Activated B cell treated with CpG ODN at 0.5 μM for 24 hours (primary cell): ENCODE results near the gene LYG1. TPM values are rescaled to one million over a fixed set of nuclear protein-coding genes. Genes with fewer than 3 reads are reported as not detected.
"Not testable (repeated sequence)": the region's sequence is repeated elsewhere in the genome, so short reads cannot be mapped to it uniquely, and the experiment has no call there.

Source experiments
- ATAC-seq: fragments of 200-7000 bp; cut with Tn5 transposase; one replicate; pipeline ENCODE4 v1.10.0; 2021; ENCODE audit warnings: low read depth, mild to moderate bottlenecking, moderate library complexity
- CTCF ChIA-PET: fragments of 350-600 bp; sonication (Branson Sonifier 250); formaldehyde crosslinking; loops from one replicate; lab custom pipeline; 2021; ENCODE audit warnings: antibody characterized with exemption; lab: Charles Lee
- POLR2A ChIA-PET: fragments of 350-600 bp; sonication (Branson Sonifier 250); formaldehyde crosslinking; loops from one replicate; lab custom pipeline; 2021; ENCODE audit warnings: antibody characterized with exemption; lab: Charles Lee
- DNase-seq: peaks from one replicate; pipeline ENCODE4 v3.0.0; 2022
- H3K27ac Mint-ChIP-seq: one replicate; pipeline ENCODE4 v1.8.0; 2020; ENCODE audit warnings: mixed read lengths
- H3K27me3 Mint-ChIP-seq: one replicate; pipeline ENCODE4 v1.8.0; 2021; ENCODE audit warnings: mixed read lengths
- H3K36me3 Mint-ChIP-seq: one replicate; pipeline ENCODE4 v1.8.0; 2021; ENCODE audit warnings: low read depth, mixed read lengths
- H3K4me1 Mint-ChIP-seq: one replicate; pipeline ENCODE4 v1.8.0; 2021; ENCODE audit warnings: mixed read lengths
- H3K4me3 Mint-ChIP-seq: one replicate; pipeline ENCODE4 v1.8.0; 2020; ENCODE audit warnings: mild to moderate bottlenecking, mixed read lengths
- H3K9me3 Mint-ChIP-seq: one replicate; pipeline ENCODE4 v1.8.0; 2020; ENCODE audit warnings: mixed read lengths
- intact Hi-C: fragments of 100-400 bp; cut with micrococcal nuclease; formaldehyde crosslinking; loops from one replicate; pipeline ENCODE4 v1.15.1; 2024
- total RNA-seq: library from RNA; stranded (reverse); gene quantifications from 2 replicates; pipeline ENCODE4 v1.2.3, GENCODE V29; 2022
- TF ChIP-seq, protein P1 (sequence below): fragments of 200-600 bp; IDR thresholded peaks from one replicate; pipeline ENCODE4 v1.8.0; 2022; ENCODE audit warnings: antibody characterized with exemption, mild to moderate bottlenecking

Gene LYG1
- total RNA-seq, 1 donor from 2014 or later: 1.9 TPM

GRCh38 chr2:99335911-99336803 is 35.2 kb upstream of the LYG1 start, which contains the start of gene TXNDC9:
Gene TXNDC9, minus strand, starts transcription at chr2:99336333. Its CDS starts 3,123 bp downstream, at chr2:99333210.
- Mint-ChIP-seq H3K36me3 (peaks cover 20% of the 10 kb centered on the region), H3K4me1 (peaks cover 24% of the 10 kb centered on the region)

DNA sequence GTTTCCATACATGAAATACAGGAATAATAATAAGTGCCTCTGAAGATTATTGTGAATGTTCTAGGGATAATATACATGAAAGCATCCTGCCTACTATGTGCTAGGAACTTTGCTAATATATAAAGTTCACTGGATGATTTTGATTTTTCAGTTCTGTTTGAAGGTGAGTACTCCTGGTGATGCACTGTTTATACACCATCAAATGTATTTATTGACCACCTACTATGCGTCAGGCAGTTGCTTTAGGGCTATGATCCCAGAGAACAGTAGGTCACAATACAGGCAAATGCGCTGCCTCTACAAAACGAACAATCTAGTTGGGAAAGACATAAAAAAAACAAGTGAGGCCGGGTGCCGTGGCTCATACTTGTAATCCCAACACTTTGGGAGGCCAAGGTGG is 24.4 kb upstream of the LYG1 start:
- no peaks in the 10 kb centered on the region for H3K4me1 Mint-ChIP-seq
- POLR2A ChIA-PET: no interaction called here
- H3K36me3 Mint-ChIP-seq: peaks cover 75% of the 10 kb centered on the region
- H3K27ac Mint-ChIP-seq: no peak overlapping the region
- no peaks in the 10 kb centered on the region for H3K27me3 Mint-ChIP-seq
- no peaks in the 10 kb centered on the region for H3K9me3 Mint-ChIP-seq
- H3K4me3 Mint-ChIP-seq: no peak overlapping the region
- TF ChIP-seq, protein P1, sequence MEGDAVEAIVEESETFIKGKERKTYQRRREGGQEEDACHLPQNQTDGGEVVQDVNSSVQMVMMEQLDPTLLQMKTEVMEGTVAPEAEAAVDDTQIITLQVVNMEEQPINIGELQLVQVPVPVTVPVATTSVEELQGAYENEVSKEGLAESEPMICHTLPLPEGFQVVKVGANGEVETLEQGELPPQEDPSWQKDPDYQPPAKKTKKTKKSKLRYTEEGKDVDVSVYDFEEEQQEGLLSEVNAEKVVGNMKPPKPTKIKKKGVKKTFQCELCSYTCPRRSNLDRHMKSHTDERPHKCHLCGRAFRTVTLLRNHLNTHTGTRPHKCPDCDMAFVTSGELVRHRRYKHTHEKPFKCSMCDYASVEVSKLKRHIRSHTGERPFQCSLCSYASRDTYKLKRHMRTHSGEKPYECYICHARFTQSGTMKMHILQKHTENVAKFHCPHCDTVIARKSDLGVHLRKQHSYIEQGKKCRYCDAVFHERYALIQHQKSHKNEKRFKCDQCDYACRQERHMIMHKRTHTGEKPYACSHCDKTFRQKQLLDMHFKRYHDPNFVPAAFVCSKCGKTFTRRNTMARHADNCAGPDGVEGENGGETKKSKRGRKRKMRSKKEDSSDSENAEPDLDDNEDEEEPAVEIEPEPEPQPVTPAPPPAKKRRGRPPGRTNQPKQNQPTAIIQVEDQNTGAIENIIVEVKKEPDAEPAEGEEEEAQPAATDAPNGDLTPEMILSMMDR: no peak
- ATAC-seq: no peak
- intact Hi-C loops: no loop called here
- no peak for DNase-seq
- CTCF ChIA-PET: no interaction called here

More at GRCh38 chr2:99335911-99336803, 35.2 kb upstream of the LYG1 start, which contains the start of gene TXNDC9:
- ATAC-seq (peak; percentile 71), DNase-seq (peak; percentile 96)
- H3K9me3 Mint-ChIP-seq: no peaks in the 10 kb centered on the region
- TF ChIP-seq, protein P1: no peak
- POLR2A ChIA-PET: interaction anchor here (0.6 to 3.6 kb wide), 14 partner anchors 149 to 1690 kb away, joined by 3 to 37 read pairs (median 4); partner anchors contain the start of genes C2orf15, COX5B, LIPT1 and MITD1
- intact Hi-C loops: loop anchor here (1.0 to 5.0 kb wide), 10 partner anchors 155 to 1917 kb away; partner anchors contain the start of genes AFF3, C2orf15, CNOT11 and COA5
- no peak within 1 kb of the TSS for H3K4me3 Mint-ChIP-seq
- H3K27me3 Mint-ChIP-seq: no peaks in the 10 kb centered on the region
- CTCF ChIA-PET: interaction anchor here (0.9 to 2.9 kb wide), 3 partner anchors 154 to 195 kb away, joined by 3 to 18 read pairs (median 3); partner anchors contain the start of gene REV1
- no peak within 1 kb of the TSS for H3K27ac Mint-ChIP-seq

GRCh38 chr2:99317873-99318200 is 16.8 kb upstream of the LYG1 start:
- H3K27ac Mint-ChIP-seq, H3K9me3 Mint-ChIP-seq, H3K4me3 Mint-ChIP-seq, H3K27me3 Mint-ChIP-seq, POLR2A ChIA-PET, DNase-seq, H3K4me1 Mint-ChIP-seq, intact Hi-C loops, ATAC-seq: not testable (repeated sequence)
- H3K36me3 Mint-ChIP-seq: peaks cover 58% of the 10 kb centered on the region
- CTCF ChIA-PET: interaction anchor here (0.6 to 1.1 kb wide), 2 partner anchors 21 to 231 kb away, joined by 3 read pairs; no protein-coding TSS in a partner anchor

- H3K27ac Mint-ChIP-seq: no peak overlapping the region
- H3K4me1 Mint-ChIP-seq: no peaks in the 10 kb centered on the region
- peaks cover 5% of the 10 kb centered on the region for H3K9me3 Mint-ChIP-seq
- CTCF ChIA-PET: interaction anchor here (0.6 to 1.1 kb wide), 2 partner anchors 20 to 230 kb away, joined by 3 read pairs; no protein-coding TSS in a partner anchor
- intact Hi-C loops: no loop called here
- POLR2A ChIA-PET: no interaction called here
- no peak for ATAC-seq
- no peak overlapping the region for H3K4me3 Mint-ChIP-seq
- peaks cover 57% of the 10 kb centered on the region for H3K36me3 Mint-ChIP-seq
- H3K27me3 Mint-ChIP-seq: no peaks in the 10 kb centered on the region
- TF ChIP-seq, protein P1: no peak
- no peak for DNase-seq
Observed at GRCh38 chr2:99317161-99317872, 16.3 kb upstream of the LYG1 start.

- no peak overlapping the region for H3K27ac Mint-ChIP-seq
- H3K4me3 Mint-ChIP-seq: no peak overlapping the region
- DNase-seq (no peak), ATAC-seq (no peak)
- CTCF ChIA-PET: no interaction called here
- intact Hi-C loops: no loop called here
- TF ChIP-seq, protein P1: no peak
- no peaks in the 10 kb centered on the region for H3K27me3 Mint-ChIP-seq
- POLR2A ChIA-PET: no interaction called here
- no peaks in the 10 kb centered on the region for H3K4me1 Mint-ChIP-seq
- H3K9me3 Mint-ChIP-seq: no peaks in the 10 kb centered on the region
- peaks cover 6% of the 10 kb centered on the region for H3K36me3 Mint-ChIP-seq
Observed at GRCh38 chr2:99299580-99299979, 1.4 kb downstream of the LYG1 start.
